Retina (tissue), 1 donor: ENCODE measurements around the gene EXOSC6.
"Not testable (repeated sequence)": the region's sequence is repeated elsewhere in the genome, so short reads cannot be mapped to it uniquely, and the experiment has no call there.

ENCODE experiments used
- DNase-seq: peaks from one replicate; pipeline ENCODE4 v3.0.0-alpha.2; 2016

The EXOSC6 gene

GRCh38 chr16:70198230-70198629 lies 53.5 kb downstream of the EXOSC6 start:
- DNase-seq = not testable (repeated sequence)

GRCh38 chr16:70197611-70198010 lies 54.1 kb downstream of the EXOSC6 start:
- not testable (repeated sequence) for DNase-seq
